Activated naive CD4-positive, alpha-beta T cell (primary cell): ENCODE measurements around the gene VSIG8.
A peak's percentile ranks its signal among the peaks of the same experiment; 100 is the strongest.

Source experiments
- DNase-seq, 4 experiments: peaks; one replicate each; lab custom pipeline; 2025; lab: John Stamatoyannopoulos, UW

VSIG8 gene

DNA sequence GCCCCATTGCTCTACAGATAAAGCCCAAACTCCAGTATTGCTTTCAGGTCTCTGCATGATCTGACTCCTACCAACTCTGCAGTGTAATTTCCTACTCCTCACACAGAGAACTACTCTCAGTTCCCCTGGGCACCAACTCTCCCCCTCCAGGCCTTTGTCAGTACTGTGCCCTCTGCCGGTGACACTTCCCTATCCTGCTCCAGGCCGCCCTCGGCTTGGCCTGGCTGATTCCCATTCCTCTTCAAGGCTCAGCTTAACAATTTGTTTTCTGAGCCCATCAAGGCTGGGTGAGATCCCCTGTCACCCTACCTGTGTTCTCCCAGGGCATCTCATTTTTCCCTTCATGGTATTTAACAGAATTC lies 33.2 kb downstream of the VSIG8 start:
- no peak for DNase-seq

DNA sequence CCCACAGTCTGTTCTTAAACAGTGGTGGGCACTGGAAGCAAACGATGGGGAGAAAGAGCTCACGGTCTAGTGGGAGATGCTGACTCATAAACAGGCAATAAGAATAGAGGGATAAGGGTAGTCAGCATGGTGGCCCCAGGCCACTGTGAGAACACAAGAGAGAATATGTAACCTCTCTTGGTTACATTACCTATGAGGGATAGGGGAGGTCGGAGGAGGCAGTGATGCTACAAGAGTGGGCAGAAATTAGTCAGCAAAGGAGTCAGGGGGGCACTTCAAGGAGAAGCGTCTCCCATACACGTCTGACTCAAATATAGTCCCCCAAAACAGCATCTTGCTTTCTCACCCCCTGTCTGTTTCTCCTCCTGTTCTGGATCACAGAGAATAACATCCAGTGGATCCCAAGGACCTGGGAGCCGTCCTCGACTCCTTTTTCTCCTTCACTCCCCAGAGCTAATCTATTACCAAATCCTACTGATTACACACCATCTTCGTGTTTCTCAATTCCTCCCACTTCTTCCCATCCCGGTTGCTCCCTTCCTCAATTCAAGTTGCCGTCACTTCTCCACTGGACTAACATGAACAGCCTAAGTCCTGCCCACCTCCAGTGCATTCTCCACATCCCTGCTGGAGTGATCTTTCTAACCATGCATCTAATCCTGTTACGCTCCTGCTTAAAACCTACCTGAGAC lies 33.7 kb downstream of the VSIG8 start:
- DNase-seq: no peak

DNA sequence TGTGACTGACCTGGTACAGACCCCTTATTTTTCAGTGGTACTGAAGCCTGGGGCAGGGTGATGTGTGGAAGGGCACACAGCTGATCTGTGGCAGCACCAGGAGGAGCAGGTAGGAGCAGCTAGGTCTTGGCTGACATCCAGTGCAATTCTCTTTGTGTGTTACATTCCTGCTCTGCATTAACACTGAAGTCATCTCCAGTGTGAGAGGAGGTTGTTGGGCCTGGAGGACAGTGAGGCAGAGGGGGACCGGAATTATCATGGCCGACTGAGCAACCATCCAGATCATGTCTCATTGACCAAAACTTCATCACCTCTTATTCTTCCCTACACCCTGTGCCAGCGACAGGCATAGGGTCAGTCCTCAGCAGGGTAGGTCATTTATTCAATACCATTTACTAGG lies 34.3 kb downstream of the VSIG8 start:
- DNase-seq: no peak

DNA sequence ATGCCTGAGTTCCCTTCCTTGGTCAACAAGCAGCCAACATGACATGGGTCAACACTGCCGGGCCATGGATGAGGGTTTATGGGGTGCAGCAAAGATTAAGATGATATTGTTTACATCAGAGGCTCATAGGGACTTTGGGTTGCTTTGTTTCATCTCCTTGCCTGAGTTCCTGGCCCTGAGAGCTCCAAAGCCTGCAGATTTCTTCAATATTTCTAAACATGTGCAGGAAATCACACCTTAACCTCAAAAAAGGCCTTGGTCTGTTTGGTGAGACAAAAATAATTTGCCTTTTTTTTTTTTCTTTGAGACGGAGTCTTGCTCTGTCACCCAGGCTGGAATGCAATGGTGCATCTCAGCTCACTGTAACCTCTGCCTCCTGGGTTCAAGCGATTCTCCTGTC lies 34.9 kb downstream of the VSIG8 start:
- DNase-seq: no peak

DNA sequence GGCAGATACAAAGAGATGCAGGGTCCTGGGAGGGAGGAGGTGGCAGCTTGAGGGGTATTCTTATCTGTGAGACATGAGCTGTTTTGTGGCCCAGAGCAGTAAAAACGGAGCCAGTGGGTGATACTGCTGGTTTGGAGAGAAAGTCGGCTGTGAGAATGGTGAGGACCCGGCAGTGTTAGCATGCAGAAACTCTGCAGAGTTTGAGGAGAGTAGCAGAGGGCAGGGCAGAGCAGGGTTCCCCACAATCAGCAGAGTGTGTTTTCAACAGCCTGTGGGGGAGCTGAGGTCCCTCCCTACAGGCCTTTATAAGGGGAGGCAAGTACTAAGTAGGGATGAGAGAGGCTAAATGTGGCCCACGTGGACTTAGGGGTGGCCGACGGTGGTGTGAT lies 35.4 kb downstream of the VSIG8 start:
- DNase-seq: no peak

DNA sequence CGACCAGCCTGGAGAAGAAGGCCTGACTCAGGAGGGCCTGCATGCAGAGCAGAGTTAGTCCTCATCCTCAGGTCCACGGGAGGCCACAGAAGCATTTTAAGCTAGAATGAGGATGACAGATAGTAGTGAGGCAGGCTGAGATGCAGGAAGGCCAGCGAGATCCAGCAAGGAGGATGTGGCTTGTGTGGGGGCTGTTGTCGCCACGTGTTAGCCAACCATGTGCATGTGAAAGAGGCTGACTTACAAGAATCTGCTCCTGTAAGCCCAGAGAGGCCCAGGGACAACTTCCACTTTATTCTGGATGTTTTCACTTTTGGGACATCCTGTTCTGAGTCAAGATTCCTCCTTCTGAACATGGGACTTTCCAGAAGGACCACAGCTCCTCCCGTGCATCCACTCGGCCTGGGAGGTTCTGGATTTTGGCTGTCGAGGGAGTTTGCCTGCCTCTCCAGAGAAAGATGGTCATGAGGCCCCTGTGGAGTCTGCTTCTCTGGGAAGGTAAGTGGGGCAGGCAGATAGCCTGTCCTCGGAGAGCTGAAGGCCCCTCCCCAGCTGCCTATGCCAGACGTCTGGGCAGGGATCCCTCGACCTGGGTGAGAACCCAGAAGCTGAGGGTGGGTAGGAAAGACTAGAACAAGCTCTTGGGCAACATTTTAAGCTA lies 35.9 kb downstream of the VSIG8 start, which contains the start of gene SLAMF8:
Gene SLAMF8, plus strand, starts transcription at position 433 of the 661 bp plus-strand sequence. Its CDS starts 26 bp downstream, at position 459.
- DNase-seq: peak in 1 of 4 experiments; percentile 15

DNA sequence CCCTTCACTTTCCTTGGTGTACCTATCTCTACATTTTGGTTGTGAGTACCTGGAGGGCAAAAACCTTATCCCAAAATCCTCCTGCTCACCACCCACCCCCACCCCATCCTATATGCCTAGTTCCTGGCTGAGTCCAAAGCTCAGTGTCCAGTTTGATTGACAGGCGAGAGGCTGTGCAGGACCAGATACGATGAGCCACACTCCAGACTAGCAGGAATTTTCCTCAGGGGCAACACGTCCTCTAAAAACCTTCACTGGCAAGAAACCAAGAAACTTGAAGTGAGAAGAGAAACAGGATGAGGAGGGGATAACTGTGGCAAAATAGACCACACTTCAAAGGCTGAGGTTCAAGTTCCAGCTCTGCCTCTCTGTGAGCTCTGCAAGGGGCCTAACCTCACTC lies 36.9 kb downstream of the VSIG8 start:
- DNase-seq: no peak

DNA sequence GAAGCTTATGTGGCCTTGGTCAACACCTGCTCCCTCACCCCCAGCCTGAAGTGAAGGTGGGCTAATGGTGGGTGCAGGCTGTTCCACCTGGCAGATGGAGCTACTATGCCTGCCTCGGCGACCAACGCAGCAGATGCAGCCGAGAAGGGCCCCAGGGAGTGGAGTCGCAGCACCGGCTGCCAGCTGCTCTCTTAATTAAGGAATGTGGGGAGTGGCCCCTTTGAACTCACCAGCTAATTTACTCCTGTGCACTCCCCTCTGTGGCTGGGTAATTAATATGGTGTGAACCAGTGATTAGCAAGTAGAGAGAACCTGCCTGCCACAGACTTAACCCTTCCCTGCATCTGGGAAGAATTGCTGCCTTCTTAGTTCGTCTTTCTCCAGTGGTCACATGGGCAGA lies 39.1 kb downstream of the VSIG8 start:
- DNase-seq: no peak

DNA sequence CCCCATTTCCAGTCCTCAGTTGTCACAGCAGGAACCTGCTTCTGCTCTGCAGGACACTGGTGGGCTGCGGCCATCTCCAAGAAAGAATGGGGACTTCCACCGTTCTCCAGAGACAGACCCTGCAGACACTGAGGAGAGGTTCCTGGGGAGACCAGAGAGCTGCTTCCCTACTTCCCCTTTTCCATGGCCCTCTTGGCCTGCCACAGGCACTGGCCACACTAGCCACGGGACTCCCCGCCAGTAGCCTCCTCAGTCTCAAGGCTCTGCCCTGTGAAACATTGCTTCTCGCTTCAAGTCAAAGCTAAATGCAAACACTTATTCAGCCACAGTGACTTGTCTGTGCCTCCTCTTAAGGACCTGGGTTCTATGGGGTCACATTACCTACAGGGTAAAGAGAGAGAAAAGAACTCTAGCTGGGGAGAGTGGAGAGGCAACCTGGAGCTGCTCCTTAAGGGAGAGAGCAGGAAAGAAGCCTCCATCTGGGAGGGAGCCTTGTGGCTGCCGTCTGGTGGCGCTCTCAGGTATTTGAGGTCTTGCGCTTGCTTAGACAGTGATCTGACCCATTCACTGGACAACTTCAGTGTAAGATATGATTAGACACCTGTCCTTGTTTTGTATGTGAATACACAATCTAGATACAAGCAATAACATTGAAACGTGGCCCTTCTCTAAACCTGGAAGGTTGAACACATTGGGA lies 41.1 kb downstream of the VSIG8 start:
- peak in 1 of 4 experiments; percentile 13 for DNase-seq

DNA sequence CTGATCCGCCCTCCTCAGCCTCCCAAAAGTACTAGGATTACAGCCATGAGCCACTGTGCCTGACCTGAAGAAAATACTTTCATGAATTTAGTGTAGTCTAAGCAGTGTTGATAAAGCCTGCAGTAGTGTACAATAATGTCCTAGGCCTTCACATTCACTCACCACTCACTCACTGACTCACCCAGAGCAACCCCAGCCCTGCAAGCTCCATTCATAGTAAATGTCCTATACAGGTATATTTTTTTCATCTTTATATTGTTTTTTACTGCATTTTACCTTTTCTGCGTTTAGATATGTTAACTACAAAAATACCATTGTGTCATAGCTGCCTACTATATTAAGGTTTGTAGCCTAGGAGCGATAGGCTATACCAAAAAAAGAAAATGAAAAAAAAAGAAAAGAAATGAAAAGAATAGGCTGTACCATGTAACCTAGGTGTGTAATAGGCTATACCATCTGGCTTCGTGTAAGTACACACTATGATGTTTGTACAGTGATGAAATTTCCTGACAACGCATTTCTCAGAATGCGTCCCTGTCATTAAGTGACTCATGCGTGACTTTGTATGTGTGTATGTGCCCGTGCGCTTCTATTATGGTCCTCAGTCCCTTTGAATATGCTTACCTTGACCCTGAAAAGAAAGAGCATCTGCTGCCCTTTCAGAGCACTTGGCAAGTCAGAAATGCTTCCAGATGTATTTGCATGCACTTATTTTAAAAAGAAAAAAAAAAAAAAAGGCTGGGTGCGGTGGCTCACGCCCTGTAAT lies 45.0 kb downstream of the VSIG8 start:
- DNase-seq: no peak

DNA sequence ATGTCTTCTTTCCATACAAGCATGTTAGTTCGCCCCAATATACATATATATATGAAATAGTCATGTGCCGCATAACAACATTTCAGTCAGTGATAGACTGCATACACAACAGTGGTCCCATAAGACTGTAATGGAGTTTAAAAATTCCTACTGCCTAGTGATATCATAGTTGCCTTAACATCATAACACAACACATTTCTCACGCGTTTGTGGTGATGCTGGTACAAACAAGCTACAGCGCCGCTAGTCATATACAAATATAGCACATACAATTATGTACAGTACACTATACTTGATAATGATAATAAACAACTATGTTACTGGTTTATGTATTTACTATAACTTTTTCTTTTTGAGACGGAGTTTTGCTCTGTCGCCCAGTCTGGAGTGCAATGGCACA lies 46.5 kb downstream of the VSIG8 start:
- no peak for DNase-seq

DNA sequence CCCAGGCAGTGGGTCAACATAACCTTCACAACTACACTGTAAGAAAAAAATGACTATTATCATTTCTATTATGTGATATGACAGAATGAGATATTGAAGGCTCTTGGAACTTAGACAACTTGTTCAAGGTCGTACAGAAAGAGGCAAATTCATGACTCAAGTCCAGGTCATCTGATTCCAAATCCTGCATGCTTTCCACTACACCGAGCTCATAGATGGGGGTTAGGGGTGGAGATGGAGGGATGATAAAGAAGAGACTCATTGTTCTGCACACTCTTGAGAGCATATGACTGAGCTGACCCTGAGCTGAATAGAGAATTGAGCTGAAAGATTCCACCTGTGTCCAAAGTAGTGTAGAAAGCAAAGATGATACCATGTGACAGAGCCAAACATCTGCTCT lies 57.5 kb downstream of the VSIG8 start:
- DNase-seq: no peak
